Liver (tissue), 3 donors: ENCODE data around the gene LAD1.

Experiments
- JUND ChIP-seq, 2 donors: IDR thresholded peaks; 2 replicates each; pipeline ENCODE4 v1.6.1; 2016; ENCODE audit warnings: antibody characterized with exemption in 2 of 2
- REST ChIP-seq: IDR thresholded peaks from 2 replicates; pipeline ENCODE4 v1.6.1; 2016; ENCODE audit warnings: antibody characterized with exemption, mild to moderate bottlenecking
- TAF1 ChIP-seq: conservative IDR thresholded peaks from 2 replicates; pipeline ENCODE4 v1.6.1; 2016; ENCODE audit warnings: antibody characterized with exemption, mild to moderate bottlenecking
- TF ChIP-seq, protein P1 (sequence below): fragments of 150-350 bp; IDR thresholded peaks from 2 replicates; pipeline ENCODE4 v1.5.1; 2017; ENCODE audit warnings: improper control_type of control experiment, low read depth, low read length; ENCODE audit not compliant: missing input control
- donor health status: healthy.
- donor health status: healthy.

GRCh38 chr1:201400852-201401230 lies 1.7 kb upstream of the LAD1 start:
- no peak for TF ChIP-seq REST
- TF ChIP-seq, protein P1, sequence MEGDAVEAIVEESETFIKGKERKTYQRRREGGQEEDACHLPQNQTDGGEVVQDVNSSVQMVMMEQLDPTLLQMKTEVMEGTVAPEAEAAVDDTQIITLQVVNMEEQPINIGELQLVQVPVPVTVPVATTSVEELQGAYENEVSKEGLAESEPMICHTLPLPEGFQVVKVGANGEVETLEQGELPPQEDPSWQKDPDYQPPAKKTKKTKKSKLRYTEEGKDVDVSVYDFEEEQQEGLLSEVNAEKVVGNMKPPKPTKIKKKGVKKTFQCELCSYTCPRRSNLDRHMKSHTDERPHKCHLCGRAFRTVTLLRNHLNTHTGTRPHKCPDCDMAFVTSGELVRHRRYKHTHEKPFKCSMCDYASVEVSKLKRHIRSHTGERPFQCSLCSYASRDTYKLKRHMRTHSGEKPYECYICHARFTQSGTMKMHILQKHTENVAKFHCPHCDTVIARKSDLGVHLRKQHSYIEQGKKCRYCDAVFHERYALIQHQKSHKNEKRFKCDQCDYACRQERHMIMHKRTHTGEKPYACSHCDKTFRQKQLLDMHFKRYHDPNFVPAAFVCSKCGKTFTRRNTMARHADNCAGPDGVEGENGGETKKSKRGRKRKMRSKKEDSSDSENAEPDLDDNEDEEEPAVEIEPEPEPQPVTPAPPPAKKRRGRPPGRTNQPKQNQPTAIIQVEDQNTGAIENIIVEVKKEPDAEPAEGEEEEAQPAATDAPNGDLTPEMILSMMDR, result no peak
- TF ChIP-seq JUND (IDR thresholded peaks at IDR 0.05), result no peak
- no peak for TF ChIP-seq TAF1
